HG03432 (cell line): ENCODE data around the gene OSBPL6.
"Not testable (repeated sequence)": the region's sequence is repeated elsewhere in the genome, so short reads cannot be mapped to it uniquely, and the experiment has no call there.

Source experiments
- ATAC-seq: cut with Tn5 transposase; IDR thresholded peaks from one replicate; pipeline ENCODE4 v1.9.1; 2021; ENCODE audit warnings: mild to moderate bottlenecking, moderate library complexity; ENCODE audit not compliant: unreplicated experiment

OSBPL6 gene

GRCh38 chr2:178296394-178297090 is 102.2 kb downstream of the OSBPL6 start:
- peak; percentile 74 for ATAC-seq

- no peak for ATAC-seq
These were observed 102.7 kb downstream of the OSBPL6 start for GRCh38 chr2:178297091-178297411.

- no peak for ATAC-seq
These were observed 104.5 kb downstream of the OSBPL6 start for GRCh38 chr2:178298785-178299212.

GRCh38 chr2:178301649-178302238 is 107.4 kb downstream of the OSBPL6 start:
- no peak for ATAC-seq

GRCh38 chr2:178304333-178304732 is 110.0 kb downstream of the OSBPL6 start:
- ATAC-seq, result no peak

GRCh38 chr2:178306352-178307073 is 112.2 kb downstream of the OSBPL6 start:
- ATAC-seq, result peak; percentile 100

GRCh38 chr2:178307650-178308049 is 113.3 kb downstream of the OSBPL6 start:
- no peak for ATAC-seq

- no peak for ATAC-seq
These were observed 115.2 kb downstream of the OSBPL6 start for GRCh38 chr2:178309541-178309940.

- ATAC-seq, result no peak
These were observed 120.8 kb downstream of the OSBPL6 start for GRCh38 chr2:178315078-178315477.

GRCh38 chr2:178315488-178315948 is 121.2 kb downstream of the OSBPL6 start:
- ATAC-seq, result no peak

- ATAC-seq, result no peak
These were observed 123.5 kb downstream of the OSBPL6 start for GRCh38 chr2:178317811-178318210.

- no peak for ATAC-seq
These were observed 125.8 kb downstream of the OSBPL6 start for GRCh38 chr2:178320011-178320585.

GRCh38 chr2:178322068-178322467 is 127.8 kb downstream of the OSBPL6 start:
- no peak for ATAC-seq

- ATAC-seq, result not testable (repeated sequence)
These were observed 129.0 kb downstream of the OSBPL6 start for GRCh38 chr2:178323331-178323730.

GRCh38 chr2:178324077-178324476 is 129.8 kb downstream of the OSBPL6 start:
- ATAC-seq, result no peak

GRCh38 chr2:178325268-178325667 is 131.0 kb downstream of the OSBPL6 start:
- ATAC-seq, result no peak

GRCh38 chr2:178327516-178327915 is 133.2 kb downstream of the OSBPL6 start:
- no peak for ATAC-seq

GRCh38 chr2:178328037-178328436 is 133.7 kb downstream of the OSBPL6 start:
- no peak for ATAC-seq

- ATAC-seq, result no peak
These were observed 136.1 kb downstream of the OSBPL6 start for GRCh38 chr2:178330175-178331017.

- no peak for ATAC-seq
These were observed 137.4 kb downstream of the OSBPL6 start for GRCh38 chr2:178331474-178332432.
